ENCODE measurements around the gene CA5A. TPM values are rescaled to one million over a fixed set of nuclear protein-coding genes. Genes with fewer than 3 reads are reported as not detected.

CA5A gene
- total and polyA plus RNA-seq, 9 of the 15 experiments (the other 6 are each of a cell fraction or from before 2014, with no cell fraction given): not detected

- TF ChIP-seq ZNF318 (IDR thresholded peaks at IDR 0.05; ENCODE audit: borderline replicate concordance in 1 of 2, low read depth in 1 of 2) (no peak), MIER1 (IDR thresholded peaks at IDR 0.05; ENCODE audit: low read depth) (no peak), ETS2 (tag; IDR thresholded peaks at IDR 0.05; ENCODE audit: borderline replicate concordance, poor library complexity, severe bottlenecking) (no peak), ZZZ3 (IDR thresholded peaks at IDR 0.05) (no peak), SMAD1 (IDR thresholded peaks at IDR 0.05; ENCODE audit: low read depth, low read length, partially characterized antibody) (no peak), POLR3G (IDR thresholded peaks at IDR 0.05; ENCODE audit: extremely low read depth, insufficient read length, insufficient replicate concordance) (no peak), MITF (IDR thresholded peaks at IDR 0.05) (no peak), MAZ (CRISPR knock-in tag; conservative IDR thresholded peaks at IDR 0.05 in 1 of 2, IDR thresholded peaks at IDR 0.05 in 1 of 2) (no peak), NR4A1 (CRISPR knock-in tag; IDR thresholded peaks at IDR 0.05) (no peak), NR4A1 (tag; IDR thresholded peaks at IDR 0.05) (no peak), NUFIP1 (IDR thresholded peaks at IDR 0.05; ENCODE audit: partially characterized antibody) (no peak), TCF3 (CRISPR knock-in tag; IDR thresholded peaks at IDR 0.05) (no peak), ILK (tag; IDR thresholded peaks at IDR 0.05; ENCODE audit: borderline replicate concordance, low read depth) (no peak)
Observed at GRCh38 chr16:87929986-87930385, 6.3 kb downstream of the CA5A start (continued).

Data from K562 (cell line).